Activated naive CD8-positive, alpha-beta T cell treated with anti-CD3 and anti-CD28 coated beads for 36 hours (primary cell): Measurements from ENCODE around the gene OR10G7. TPM values are rescaled to one million over a fixed set of nuclear protein-coding genes. Genes with fewer than 3 reads are reported as not detected.

Experiments used
- DNase-seq: peaks from one replicate; pipeline ENCODE4 v3.0.0; 2021
- H3K27ac Mint-ChIP-seq: one replicate; pipeline ENCODE4 v1.8.0; 2022; ENCODE audit warnings: mild to moderate bottlenecking, moderate library complexity, mixed read lengths
- H3K27me3 Mint-ChIP-seq: one replicate; pipeline ENCODE4 v1.8.0; 2022; ENCODE audit warnings: mild to moderate bottlenecking, mixed read lengths
- H3K36me3 Mint-ChIP-seq: one replicate; pipeline ENCODE4 v1.8.0; 2021; ENCODE audit warnings: mild to moderate bottlenecking, mixed read lengths
- H3K4me1 Mint-ChIP-seq: one replicate; pipeline ENCODE4 v1.8.0; 2021; ENCODE audit warnings: mixed read lengths
- H3K4me3 Mint-ChIP-seq: one replicate; pipeline ENCODE4 v1.8.0; 2022; ENCODE audit warnings: mild to moderate bottlenecking, moderate library complexity, mixed read lengths
- H3K9me3 Mint-ChIP-seq: one replicate; pipeline ENCODE4 v1.8.0; 2022; ENCODE audit warnings: mixed read lengths
- total RNA-seq, 2 experiments: library from RNA; stranded (reverse); gene quantifications; one replicate each; pipeline ENCODE4 v1.2.3, GENCODE V29; 2021

Gene OR10G7
- total RNA-seq, result not detected

GRCh38 chr11:124041254-124041653, at the start of gene OR10G7:
OR10G7 (minus strand) TSS chr11:124041325; CDS start chr11:124039001, 2,324 bp downstream.
- no peaks in the 10 kb centered on the region for H3K9me3 Mint-ChIP-seq
- no peak within 1 kb of the TSS for H3K4me3 Mint-ChIP-seq

GRCh38 chr11:124085997-124086846, 45.1 kb upstream of the OR10G7 start:
- H3K27me3 Mint-ChIP-seq, result peaks cover 19% of the 10 kb centered on the region
- no peak for DNase-seq
- H3K9me3 Mint-ChIP-seq, result no peaks in the 10 kb centered on the region
- H3K4me3 Mint-ChIP-seq, result no peak overlapping the region
- no peak overlapping the region for H3K27ac Mint-ChIP-seq
- no peaks in the 10 kb centered on the region for H3K4me1 Mint-ChIP-seq
- no peaks in the 10 kb centered on the region for H3K36me3 Mint-ChIP-seq

More at GRCh38 chr11:124041254-124041653, at the start of gene OR10G7:
- Mint-ChIP-seq H3K27ac (no peak within 1 kb of the TSS), H3K36me3 (no peaks in the 10 kb centered on the region), H3K27me3 (peaks cover 4% of the 10 kb centered on the region), H3K4me1 (no peaks in the 10 kb centered on the region)
- DNase-seq, result no peak

GRCh38 chr11:124085583-124085982, 44.5 kb upstream of the OR10G7 start:
- peaks cover 19% of the 10 kb centered on the region for H3K27me3 Mint-ChIP-seq
- H3K27ac Mint-ChIP-seq, result no peak overlapping the region
- no peak overlapping the region for H3K4me3 Mint-ChIP-seq
- no peaks in the 10 kb centered on the region for H3K36me3 Mint-ChIP-seq
- no peak for DNase-seq
- no peaks in the 10 kb centered on the region for H3K9me3 Mint-ChIP-seq
- H3K4me1 Mint-ChIP-seq, result no peaks in the 10 kb centered on the region

- no peak for DNase-seq
- H3K27ac Mint-ChIP-seq, result no peak overlapping the region
- H3K9me3 Mint-ChIP-seq, result no peaks in the 10 kb centered on the region
- no peak overlapping the region for H3K4me3 Mint-ChIP-seq
- H3K27me3 Mint-ChIP-seq, result peaks cover 26% of the 10 kb centered on the region
- H3K36me3 Mint-ChIP-seq, result no peaks in the 10 kb centered on the region
- no peaks in the 10 kb centered on the region for H3K4me1 Mint-ChIP-seq
Measured at GRCh38 chr11:124082371-124082770, 41.2 kb upstream of the OR10G7 start.

GRCh38 chr11:124081483-124081882, 40.4 kb upstream of the OR10G7 start:
- DNase-seq, result no peak
- peaks cover 2% of the 10 kb centered on the region for H3K4me1 Mint-ChIP-seq
- H3K4me3 Mint-ChIP-seq, result no peak overlapping the region
- H3K36me3 Mint-ChIP-seq, result no peaks in the 10 kb centered on the region
- H3K27me3 Mint-ChIP-seq, result peaks cover 34% of the 10 kb centered on the region
- H3K9me3 Mint-ChIP-seq, result no peaks in the 10 kb centered on the region
- no peak overlapping the region for H3K27ac Mint-ChIP-seq

- H3K4me1 Mint-ChIP-seq, result peaks cover 4% of the 10 kb centered on the region
- no peaks in the 10 kb centered on the region for H3K9me3 Mint-ChIP-seq
- H3K36me3 Mint-ChIP-seq, result no peaks in the 10 kb centered on the region
- no peak overlapping the region for H3K4me3 Mint-ChIP-seq
- H3K27me3 Mint-ChIP-seq, result peaks cover 40% of the 10 kb centered on the region
- no peak overlapping the region for H3K27ac Mint-ChIP-seq
- DNase-seq, result no peak
Measured at GRCh38 chr11:124080327-124081001, 39.3 kb upstream of the OR10G7 start.

GRCh38 chr11:124079631-124080326, 38.7 kb upstream of the OR10G7 start:
- H3K9me3 Mint-ChIP-seq, result no peaks in the 10 kb centered on the region
- H3K36me3 Mint-ChIP-seq, result no peaks in the 10 kb centered on the region
- H3K4me3 Mint-ChIP-seq, result no peak overlapping the region
- H3K27me3 Mint-ChIP-seq, result peaks cover 47% of the 10 kb centered on the region
- H3K4me1 Mint-ChIP-seq, result peaks cover 4% of the 10 kb centered on the region
- no peak for DNase-seq
- H3K27ac Mint-ChIP-seq, result no peak overlapping the region

- no peak for DNase-seq
- Mint-ChIP-seq H3K27ac (no peak overlapping the region), H3K36me3 (no peaks in the 10 kb centered on the region), H3K27me3 (peaks cover 49% of the 10 kb centered on the region), H3K9me3 (no peaks in the 10 kb centered on the region), H3K4me1 (peaks cover 4% of the 10 kb centered on the region), H3K4me3 (no peak overlapping the region)
Measured at GRCh38 chr11:124078591-124078990, 37.5 kb upstream of the OR10G7 start.

GRCh38 chr11:124077266-124077665, 36.1 kb upstream of the OR10G7 start:
- Mint-ChIP-seq H3K9me3 (no peaks in the 10 kb centered on the region), H3K27ac (no peak overlapping the region), H3K4me3 (no peak overlapping the region), H3K27me3 (peaks cover 48% of the 10 kb centered on the region), H3K4me1 (peaks cover 4% of the 10 kb centered on the region), H3K36me3 (no peaks in the 10 kb centered on the region)
- no peak for DNase-seq

GRCh38 chr11:124075841-124076651, 34.9 kb upstream of the OR10G7 start:
- Mint-ChIP-seq H3K36me3 (no peaks in the 10 kb centered on the region), H3K4me1 (peaks cover 8% of the 10 kb centered on the region), H3K27me3 (peaks cover 46% of the 10 kb centered on the region), H3K4me3 (peak overlapping the region; percentile 53), H3K27ac (no peak overlapping the region), H3K9me3 (no peaks in the 10 kb centered on the region)
- peak; percentile 39 for DNase-seq

- H3K36me3 Mint-ChIP-seq, result no peaks in the 10 kb centered on the region
- peaks cover 47% of the 10 kb centered on the region for H3K27me3 Mint-ChIP-seq
- H3K4me1 Mint-ChIP-seq, result peaks cover 9% of the 10 kb centered on the region
- DNase-seq, result no peak
- H3K4me3 Mint-ChIP-seq, result no peak overlapping the region
- H3K27ac Mint-ChIP-seq, result no peak overlapping the region
- no peaks in the 10 kb centered on the region for H3K9me3 Mint-ChIP-seq
Measured at GRCh38 chr11:124075492-124075840, 34.3 kb upstream of the OR10G7 start.

GRCh38 chr11:124074554-124074953, 33.4 kb upstream of the OR10G7 start:
- Mint-ChIP-seq H3K27ac (no peak overlapping the region), H3K4me3 (no peak overlapping the region), H3K4me1 (peaks cover 15% of the 10 kb centered on the region), H3K36me3 (no peaks in the 10 kb centered on the region), H3K27me3 (peaks cover 55% of the 10 kb centered on the region), H3K9me3 (no peaks in the 10 kb centered on the region)
- DNase-seq, result no peak

GRCh38 chr11:124072147-124072546, 31.0 kb upstream of the OR10G7 start:
- Mint-ChIP-seq H3K36me3 (no peaks in the 10 kb centered on the region), H3K4me1 (peaks cover 24% of the 10 kb centered on the region), H3K9me3 (no peaks in the 10 kb centered on the region), H3K27ac (no peak overlapping the region), H3K27me3 (peaks cover 68% of the 10 kb centered on the region), H3K4me3 (no peak overlapping the region)
- no peak for DNase-seq

- Mint-ChIP-seq H3K9me3 (no peaks in the 10 kb centered on the region), H3K27ac (no peak overlapping the region), H3K4me1 (peaks cover 23% of the 10 kb centered on the region), H3K4me3 (no peak overlapping the region), H3K27me3 (peaks cover 66% of the 10 kb centered on the region), H3K36me3 (no peaks in the 10 kb centered on the region)
- DNase-seq, result no peak
Measured at GRCh38 chr11:124071623-124071948, 30.5 kb upstream of the OR10G7 start.
